ENCODE data around the gene COMMD4. TPM values are rescaled to one million over a fixed set of nuclear protein-coding genes. Genes with fewer than 3 reads are reported as not detected.
"Not testable (repeated sequence)": the region's sequence is repeated elsewhere in the genome, so short reads cannot be mapped to it uniquely, and the experiment has no call there.

Gene COMMD4
- total RNA-seq, 4 donors from 2014 or later, result 17.9 to 37.5 (median 28.2) TPM

GRCh38 chr15:75371486-75371885 is 35.6 kb downstream of the COMMD4 start:
- peaks cover 0 to 49% of the 10 kb centered on the region in 2 donors for H3K36me3 ChIP-seq
- DNase-seq (no peak), ATAC-seq (no peak)
- H3K27ac ChIP-seq, result no peak overlapping the region
- in situ Hi-C loops (cut with MboI; ENCODE audit: low sequenced_read_pairs in 4 of 4) (loop anchor here in 2 of 4 donors (25.0 kb wide), 1 partner anchor 266 kb away; the partner anchor contains the start of genes IMP3 (in 2 of the 2), SNUPN (in 2 of the 2) and SNX33 (in 2 of the 2)), intact Hi-C loops (cut with DNase I; ENCODE audit: low total_unique reads) (no loop called here)
- peaks cover 18 to 19% of the 10 kb centered on the region in 2 donors for H3K4me1 ChIP-seq
- TF ChIP-seq POLR2A (IDR thresholded peaks at IDR 0.05) (no peak), CTCF (IDR thresholded peaks at IDR 0.05 in 4 of 5, conservative IDR thresholded peaks at IDR 0.05 in 1 of 5) (no peak)
- no peaks in the 10 kb centered on the region for H3K9me3 ChIP-seq
- H3K4me3 ChIP-seq, result no peak overlapping the region
- no peaks in the 10 kb centered on the region for H3K27me3 ChIP-seq

- in situ Hi-C loops (cut with MboI; ENCODE audit: low sequenced_read_pairs in 4 of 4), result loop anchor here in 2 of 4 donors (25.0 kb wide), 1 partner anchor 265 kb away; the partner anchor contains the start of genes IMP3 (in 2 of the 2), SNUPN (in 2 of the 2) and SNX33 (in 2 of the 2)
- TF ChIP-seq POLR2A (IDR thresholded peaks at IDR 0.05) (no peak), CTCF (IDR thresholded peaks at IDR 0.05 in 4 of 5, conservative IDR thresholded peaks at IDR 0.05 in 1 of 5) (no peak)
Measured at GRCh38 chr15:75371901-75372688, 36.2 kb downstream of the COMMD4 start.

GRCh38 chr15:75380773-75381172 is 44.9 kb downstream of the COMMD4 start:
- Histone ChIP-seq H3K9me3 (no peaks in the 10 kb centered on the region), H3K27ac (no peak overlapping the region), H3K4me1 (no peaks in the 10 kb centered on the region), H3K36me3 (peaks cover 0 to 82% of the 10 kb centered on the region in 2 donors), H3K27me3 (no peaks in the 10 kb centered on the region), H3K4me3 (no peak overlapping the region)
- DNase-seq, result no peak
- TF ChIP-seq CTCF (IDR thresholded peaks at IDR 0.05 in 4 of 5, conservative IDR thresholded peaks at IDR 0.05 in 1 of 5), result no peak
- no peak for TF ChIP-seq POLR2A (IDR thresholded peaks at IDR 0.05)
- no peak for ATAC-seq
- intact Hi-C loops (cut with DNase I; ENCODE audit: low total_unique reads) (no loop called here), in situ Hi-C loops (cut with MboI; ENCODE audit: low sequenced_read_pairs in 4 of 4) (loop anchor here in 1 of 4 donors (25.0 kb wide), 1 partner anchor 232 kb away; no protein-coding TSS in a partner anchor)

More at GRCh38 chr15:75371901-75372688, 36.2 kb downstream of the COMMD4 start:
- no peaks in the 10 kb centered on the region for H3K27me3 ChIP-seq
- ATAC-seq, result no peak
- H3K4me3 ChIP-seq, result no peak overlapping the region
- no peaks in the 10 kb centered on the region for H3K9me3 ChIP-seq
- H3K4me1 ChIP-seq, result peaks cover 17 to 19% of the 10 kb centered on the region in 2 donors
- intact Hi-C loops (cut with DNase I; ENCODE audit: low total_unique reads), result no loop called here
- H3K36me3 ChIP-seq, result peaks cover 0 to 47% of the 10 kb centered on the region in 2 donors
- H3K27ac ChIP-seq, result no peak overlapping the region
- DNase-seq, result no peak

GRCh38 chr15:75383986-75384385 is 48.1 kb downstream of the COMMD4 start:
- H3K4me3 ChIP-seq; DNase-seq; intact Hi-C loops (cut with DNase I; ENCODE audit: low total_unique reads); H3K9me3 ChIP-seq; H3K27me3 ChIP-seq; H3K4me1 ChIP-seq; ATAC-seq; H3K27ac ChIP-seq: not testable (repeated sequence)
- in situ Hi-C loops (cut with MboI; ENCODE audit: low sequenced_read_pairs in 4 of 4), result loop anchor here in 1 of 4 donors (25.0 kb wide), 1 partner anchor 228 kb away; no protein-coding TSS in a partner anchor
- peaks cover 0 to 87% of the 10 kb centered on the region in 2 donors for H3K36me3 ChIP-seq

MicroRNAs within 50 kb of the gene (microRNA counts, 767-probe panel; counts per million panel counts)
- 356 to 448 counts per million in 2 donors for microRNA hsa-miR-631

Small RNA genes within 50 kb of the gene (microRNA-seq; reads per million reads assigned to microRNA genes)
- gene MIR631 (ENCODE audit: borderline replicate concordance in 2 of 2), result 0 reads per million in 2 donors

Other genes starting within 250 kb of the COMMD4 start
- gene C15orf39, start 134.2 kb upstream of the COMMD4 start, total RNA-seq, result 1 to 10 TPM; 1.6 to 3.8 (median 2.6) TPM
- under 1 TPM in 2 of 4 donors, not detected in 2; 0.17 to 0.41 TPM for gene GOLGA6C, start 77.7 kb upstream of the COMMD4 start, total RNA-seq
- not detected for gene GOLGA6D, start 53.2 kb upstream of the COMMD4 start, total RNA-seq
- 10 to 100 TPM in 1 of 4 donors, 1 to 10 TPM in 3; 3.9 to 11.1 (median 5.1) TPM for gene NEIL1, start 11.0 kb downstream of the COMMD4 start, total RNA-seq
- 100 to 1,000 TPM in 1 of 4 donors, 10 to 100 TPM in 3; 38.9 to 116 (median 62.8) TPM for gene MAN2C1, start 32.5 kb downstream of the COMMD4 start, total RNA-seq
- 10 to 100 TPM; 16.1 to 25.3 (median 21.0) TPM for gene SIN3A, start 115.6 kb downstream of the COMMD4 start, total RNA-seq
- 1 to 10 TPM; 4.8 to 7.0 (median 6.2) TPM for gene PTPN9, start 243.3 kb downstream of the COMMD4 start, total RNA-seq